Kidney glomerular epithelial cell (primary cell): ENCODE results near the gene RBM10.
A peak's percentile ranks its signal among the peaks of the same experiment; 100 is the strongest.

Experiments used
- DNase-seq: peaks from one replicate; lab custom pipeline; 2025; lab: John Stamatoyannopoulos, UW

The RBM10 gene

GRCh38 chrX:47197526-47197925, 52.5 kb downstream of the RBM10 start:
- DNase-seq: no peak

- no peak for DNase-seq
These were observed 53.1 kb downstream of the RBM10 start for GRCh38 chrX:47198026-47198686.

GRCh38 chrX:47198687-47199080, 53.7 kb downstream of the RBM10 start:
- DNase-seq: no peak

GRCh38 chrX:47199286-47199685, 54.3 kb downstream of the RBM10 start:
- no peak for DNase-seq

GRCh38 chrX:47200385-47201150, 55.5 kb downstream of the RBM10 start:
- no peak for DNase-seq

- DNase-seq: no peak
These were observed 56.4 kb downstream of the RBM10 start for GRCh38 chrX:47201345-47201944.

- no peak for DNase-seq
These were observed 57.3 kb downstream of the RBM10 start for GRCh38 chrX:47202316-47202715.

- DNase-seq: no peak
These were observed 57.9 kb downstream of the RBM10 start for GRCh38 chrX:47202877-47203276.

- DNase-seq: no peak
These were observed 59.9 kb downstream of the RBM10 start for GRCh38 chrX:47204970-47205369.

GRCh38 chrX:47206316-47206715, 61.3 kb downstream of the RBM10 start:
- no peak for DNase-seq

- no peak for DNase-seq
These were observed 63.1 kb downstream of the RBM10 start for GRCh38 chrX:47208108-47208507.

GRCh38 chrX:47209508-47210238, 64.7 kb downstream of the RBM10 start:
- no peak for DNase-seq

- DNase-seq: no peak
These were observed 65.8 kb downstream of the RBM10 start for GRCh38 chrX:47210661-47211425.

- DNase-seq: no peak
These were observed 67.6 kb downstream of the RBM10 start for GRCh38 chrX:47212381-47213293.

GRCh38 chrX:47214435-47215077, 69.5 kb downstream of the RBM10 start:
- DNase-seq: no peak

GRCh38 chrX:47215291-47215900, 70.4 kb downstream of the RBM10 start:
- DNase-seq: no peak

- no peak for DNase-seq
These were observed 71.4 kb downstream of the RBM10 start for GRCh38 chrX:47216393-47216925.

- DNase-seq: no peak
These were observed 72.3 kb downstream of the RBM10 start for GRCh38 chrX:47217121-47217851.

GRCh38 chrX:47217852-47218279, 72.8 kb downstream of the RBM10 start:
- DNase-seq: peak; percentile 87
